K562 (cell line): ENCODE results near the gene CEP72. TPM values are rescaled to one million over a fixed set of nuclear protein-coding genes. Genes with fewer than 3 reads are reported as not detected.

Experiments used
- ARID2 ChIP-seq: fragments of 450-650 bp; IDR thresholded peaks from 2 replicates; pipeline ENCODE4 v1.6.1; 2017; ENCODE audit warnings: antibody characterized with exemption, mild to moderate bottlenecking
- CBFB ChIP-seq: sonication (generic); formaldehyde crosslinking; IDR thresholded peaks from 2 replicates; pipeline ENCODE4 v1.4.0; 2020; ENCODE audit warnings: mild to moderate bottlenecking, missing genetic modification reagents
- FIP1L1 ChIP-seq: fragments of 200-400 bp; formaldehyde crosslinking; IDR thresholded peaks from 2 replicates; pipeline ENCODE4 v1.6.1; 2018; ENCODE audit warnings: mild to moderate bottlenecking, low read depth, low read length; ENCODE audit not compliant: poor library complexity, severe bottlenecking
- LCOR ChIP-seq: sonication (generic); formaldehyde crosslinking; IDR thresholded peaks from 2 replicates; pipeline ENCODE4 v1.8.0; 2022; ENCODE audit warnings: mild to moderate bottlenecking, missing genetic modification reagents
- POLR2AphosphoS5 ChIP-seq: IDR thresholded peaks from 2 replicates; pipeline ENCODE4 v1.6.1; 2011; ENCODE audit warnings: mild to moderate bottlenecking, low read depth, low read length, moderate library complexity; ENCODE audit not compliant: control insufficient read depth, insufficient read depth
- PTTG1 ChIP-seq: fragments of 450-650 bp; IDR thresholded peaks from 2 replicates; pipeline ENCODE4 v1.6.1; 2016; ENCODE audit warnings: low read depth, mild to moderate bottlenecking, missing genetic modification characterization, missing compliant biosample characterization
- polyA plus RNA-seq, 8 experiments: library from polyadenylated mRNA; depleted of rRNA in 4 of 8; stranded (reverse) in 5 of 8; unstranded in 3 of 8; fragments of >200 nt; fragmentation: Nextera tagmentation in 2 of 8; fragmentation: Illumina TruSeq in 1 of 8; extraction: Ambion mirVana in 2 of 8; extraction: Trizol in 1 of 8; gene quantifications; 2 replicates each; pipeline versions ENCODE4 v1.2.1 to v1.2.3, GENCODE V29; 2011 to 2014; ENCODE audit warnings: inconsistent platforms in 1 of 8, missing spikeins in 1 of 8
- total RNA-seq, 7 experiments: library from RNA; depleted of rRNA in 6 of 7; stranded (reverse); fragments of >200 nt in 6 of 7; fragmentation: Illumina TruSeq in 2 of 7; extraction: Trizol in 2 of 7; gene quantifications; 2 replicates each; pipeline versions ENCODE4 v1.2.1 to v1.2.3, GENCODE V29; 2011 to 2021; ENCODE audit warnings: low replicate concordance in 1 of 7
- TF ChIP-seq, protein P1 (sequence below): conservative IDR thresholded peaks from 2 replicates; pipeline ENCODE4 v1.6.1; 2011; ENCODE audit warnings: low read depth, mild to moderate bottlenecking, low read length; ENCODE audit not compliant: control insufficient read depth
- TF ChIP-seq, protein P2 (sequence below): fragments of 450-650 bp; IDR thresholded peaks from 2 replicates; pipeline ENCODE4 v1.6.1; 2018; ENCODE audit warnings: mild to moderate bottlenecking, low read depth; ENCODE audit not compliant: partially characterized antibody
- TF ChIP-seq, protein P3 (sequence below): sonication (generic); formaldehyde crosslinking; IDR thresholded peaks from 2 replicates; pipeline ENCODE4 v1.8.0; 2022; ENCODE audit warnings: missing genetic modification reagents, mild to moderate bottlenecking, moderate library complexity, borderline replicate concordance
- TF ChIP-seq, protein P4 (sequence below): fragments of 250-450 bp; sonication (Bioruptor Pico); IDR thresholded peaks from 2 replicates; pipeline ENCODE4 v1.5.0; 2021; ENCODE audit warnings: mild to moderate bottlenecking, moderate library complexity
- TF ChIP-seq, protein P5 (sequence below): fragments of 450-650 bp; IDR thresholded peaks from 2 replicates; pipeline ENCODE4 v1.6.1; 2016; ENCODE audit warnings: antibody characterized with exemption

The CEP72 gene
- total and polyA plus RNA-seq, 9 of the 15 experiments (the other 6 are each of a cell fraction or from before 2014, with no cell fraction given): 0.89 to 38.1 (median 14.2) TPM

DNA sequence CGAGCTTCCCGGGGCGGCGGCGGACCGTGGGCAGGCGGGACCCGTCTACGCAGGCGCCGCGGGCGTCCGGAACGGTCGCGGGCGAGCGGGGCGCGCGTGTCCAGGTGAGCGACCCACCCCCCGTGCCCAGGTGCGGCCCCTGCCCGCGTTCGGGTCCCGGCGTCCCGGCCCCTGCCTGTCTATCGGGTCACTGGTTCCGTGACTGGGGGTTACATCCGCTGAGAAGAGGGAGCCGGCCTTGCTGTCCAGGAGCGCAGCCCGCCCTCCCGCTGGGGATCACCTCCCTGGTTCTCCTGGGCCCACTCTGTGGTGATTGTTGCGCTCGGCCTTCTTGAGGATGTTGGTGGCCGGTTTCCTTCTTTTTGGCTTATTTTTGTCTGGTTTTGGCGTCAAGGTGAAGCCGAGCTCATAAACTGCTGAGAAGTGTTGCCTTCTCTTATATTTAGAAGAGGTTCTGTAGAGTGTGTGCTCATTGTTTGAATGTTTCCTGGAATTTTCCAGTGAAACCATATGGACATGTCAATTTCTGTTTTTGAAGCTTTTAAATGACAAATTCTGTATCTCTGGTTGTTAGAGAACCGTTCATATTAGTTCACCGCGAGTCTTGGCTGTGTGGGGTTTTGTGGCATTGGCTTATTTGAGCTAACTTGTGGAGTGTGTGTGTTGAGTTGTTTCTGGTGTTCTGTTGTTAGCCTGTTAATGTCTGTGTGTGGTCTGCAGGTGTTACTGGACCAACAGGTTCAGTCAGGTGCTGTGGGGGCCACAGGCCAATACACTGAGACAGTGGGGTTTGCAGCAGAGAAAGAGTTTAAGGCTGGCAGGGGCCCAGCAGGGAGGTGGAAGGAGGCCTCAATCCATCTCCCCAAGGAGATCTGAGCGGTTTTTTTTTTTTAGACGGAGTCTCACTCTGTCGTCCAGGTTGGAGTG, 621 bp downstream of the CEP72 start (continued):
- TF ChIP-seq, protein P1, sequence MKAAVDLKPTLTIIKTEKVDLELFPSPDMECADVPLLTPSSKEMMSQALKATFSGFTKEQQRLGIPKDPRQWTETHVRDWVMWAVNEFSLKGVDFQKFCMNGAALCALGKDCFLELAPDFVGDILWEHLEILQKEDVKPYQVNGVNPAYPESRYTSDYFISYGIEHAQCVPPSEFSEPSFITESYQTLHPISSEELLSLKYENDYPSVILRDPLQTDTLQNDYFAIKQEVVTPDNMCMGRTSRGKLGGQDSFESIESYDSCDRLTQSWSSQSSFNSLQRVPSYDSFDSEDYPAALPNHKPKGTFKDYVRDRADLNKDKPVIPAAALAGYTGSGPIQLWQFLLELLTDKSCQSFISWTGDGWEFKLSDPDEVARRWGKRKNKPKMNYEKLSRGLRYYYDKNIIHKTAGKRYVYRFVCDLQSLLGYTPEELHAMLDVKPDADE: 0 out of 2 replicates have a peak, but pooled peaks have one; percentile 12
- no peak for TF ChIP-seq LCOR
- TF ChIP-seq FIP1L1: no peak
- no peak for TF ChIP-seq CBFB
- TF ChIP-seq, protein P2, sequence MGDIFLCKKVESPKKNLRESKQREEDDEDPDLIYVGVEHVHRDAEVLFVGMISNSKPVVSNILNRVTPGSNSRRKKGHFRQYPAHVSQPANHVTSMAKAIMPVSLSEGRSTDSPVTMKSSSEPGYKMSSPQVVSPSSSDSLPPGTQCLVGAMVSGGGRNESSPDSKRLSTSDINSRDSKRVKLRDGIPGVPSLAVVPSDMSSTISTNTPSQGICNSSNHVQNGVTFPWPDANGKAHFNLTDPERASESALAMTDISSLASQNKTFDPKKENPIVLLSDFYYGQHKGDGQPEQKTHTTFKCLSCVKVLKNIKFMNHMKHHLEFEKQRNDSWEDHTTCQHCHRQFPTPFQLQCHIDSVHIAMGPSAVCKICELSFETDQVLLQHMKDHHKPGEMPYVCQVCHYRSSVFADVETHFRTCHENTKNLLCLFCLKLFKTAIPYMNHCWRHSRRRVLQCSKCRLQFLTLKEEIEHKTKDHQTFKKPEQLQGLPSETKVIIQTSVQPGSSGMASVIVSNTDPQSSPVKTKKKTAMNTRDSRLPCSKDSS: peak; percentile 68
- no peak for TF ChIP-seq POLR2AphosphoS5
- TF ChIP-seq, protein P3, sequence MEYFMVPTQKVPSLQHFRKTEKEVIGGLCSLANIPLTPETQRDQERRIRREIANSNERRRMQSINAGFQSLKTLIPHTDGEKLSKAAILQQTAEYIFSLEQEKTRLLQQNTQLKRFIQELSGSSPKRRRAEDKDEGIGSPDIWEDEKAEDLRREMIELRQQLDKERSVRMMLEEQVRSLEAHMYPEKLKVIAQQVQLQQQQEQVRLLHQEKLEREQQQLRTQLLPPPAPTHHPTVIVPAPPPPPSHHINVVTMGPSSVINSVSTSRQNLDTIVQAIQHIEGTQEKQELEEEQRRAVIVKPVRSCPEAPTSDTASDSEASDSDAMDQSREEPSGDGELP (CRISPR knock-in tag): 0 out of 2 replicates have a peak, but pooled peaks have one; percentile 21
- TF ChIP-seq PTTG1: no peak
- TF ChIP-seq ARID2: 0 out of 2 replicates have a peak, but pooled peaks have one; percentile 13
- TF ChIP-seq, protein P4, sequence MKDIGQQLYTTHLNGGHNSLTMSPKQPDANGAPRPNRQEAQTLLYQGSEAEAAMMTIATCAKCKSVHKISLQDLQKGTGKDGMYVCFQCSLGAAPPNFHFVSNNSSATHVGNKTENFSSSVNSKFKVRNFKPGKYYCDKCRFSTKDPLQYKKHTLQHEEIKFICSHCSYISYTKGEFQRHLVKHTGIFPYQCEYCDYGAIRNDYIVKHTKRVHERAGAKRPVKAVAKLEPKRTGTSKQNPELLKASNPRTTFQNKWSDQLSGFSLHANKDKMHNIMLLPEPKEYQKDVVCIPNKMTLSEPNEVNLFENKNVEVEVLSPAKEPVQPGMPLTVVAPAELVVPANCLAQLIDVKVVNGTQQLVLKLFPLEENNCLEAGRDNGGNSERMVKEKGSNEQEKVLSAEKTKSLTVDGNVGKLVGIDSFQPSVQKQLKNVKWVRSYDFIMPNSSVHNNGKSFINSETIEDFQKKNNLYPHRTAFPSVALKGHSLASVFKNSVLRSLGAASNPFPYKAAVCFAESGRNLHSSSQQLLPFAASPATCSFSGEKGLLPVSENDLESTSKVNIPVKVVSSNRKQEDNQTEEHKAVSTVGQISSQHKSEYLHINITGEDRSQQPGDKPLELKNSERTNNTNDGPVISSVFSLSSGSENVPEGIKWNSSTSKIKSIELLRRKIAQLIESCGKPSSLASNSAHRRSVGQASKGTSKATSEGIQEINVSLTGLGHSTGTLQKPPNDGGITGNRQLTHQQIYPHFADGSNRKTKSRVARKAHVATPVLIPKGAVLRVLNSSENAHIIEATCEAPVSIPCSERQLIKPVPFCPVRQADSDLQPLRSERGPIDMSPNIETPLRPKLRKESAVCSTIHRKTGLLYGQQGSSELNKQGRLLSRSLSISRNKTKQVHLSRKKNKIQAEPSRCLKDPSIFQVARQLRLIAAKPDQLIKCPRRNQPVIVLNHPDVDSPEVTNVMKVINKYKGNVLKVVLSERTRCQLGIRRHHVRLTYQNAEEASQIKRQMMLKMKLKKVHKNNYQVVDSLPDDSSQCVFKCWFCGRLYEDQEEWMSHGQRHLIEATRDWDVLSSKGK (CRISPR knock-in tag): no peak
- TF ChIP-seq, protein P5, sequence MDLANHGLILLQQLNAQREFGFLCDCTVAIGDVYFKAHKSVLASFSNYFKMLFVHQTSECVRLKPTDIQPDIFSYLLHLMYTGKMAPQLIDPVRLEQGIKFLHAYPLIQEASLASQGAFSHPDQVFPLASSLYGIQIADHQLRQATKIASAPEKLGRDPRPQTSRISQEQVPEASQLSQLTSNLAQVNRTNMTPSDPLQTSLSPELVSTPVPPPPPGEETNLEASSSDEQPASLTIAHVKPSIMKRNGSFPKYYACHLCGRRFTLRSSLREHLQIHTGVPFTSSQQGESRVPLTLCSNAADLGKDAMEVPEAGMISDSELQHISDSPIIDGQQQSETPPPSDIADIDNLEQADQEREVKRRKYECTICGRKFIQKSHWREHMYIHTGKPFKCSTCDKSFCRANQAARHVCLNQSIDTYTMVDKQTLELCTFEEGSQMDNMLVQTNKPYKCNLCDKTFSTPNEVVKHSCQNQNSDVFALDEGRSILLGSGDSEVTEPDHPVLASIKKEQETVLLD: 0 out of 2 replicates have a peak, but pooled peaks have one; percentile 12
- TF ChIP-seq, all 486 proteins: peak for 62
